ENCODE data around the gene FOXJ3.

FOXJ3 gene

DNA sequence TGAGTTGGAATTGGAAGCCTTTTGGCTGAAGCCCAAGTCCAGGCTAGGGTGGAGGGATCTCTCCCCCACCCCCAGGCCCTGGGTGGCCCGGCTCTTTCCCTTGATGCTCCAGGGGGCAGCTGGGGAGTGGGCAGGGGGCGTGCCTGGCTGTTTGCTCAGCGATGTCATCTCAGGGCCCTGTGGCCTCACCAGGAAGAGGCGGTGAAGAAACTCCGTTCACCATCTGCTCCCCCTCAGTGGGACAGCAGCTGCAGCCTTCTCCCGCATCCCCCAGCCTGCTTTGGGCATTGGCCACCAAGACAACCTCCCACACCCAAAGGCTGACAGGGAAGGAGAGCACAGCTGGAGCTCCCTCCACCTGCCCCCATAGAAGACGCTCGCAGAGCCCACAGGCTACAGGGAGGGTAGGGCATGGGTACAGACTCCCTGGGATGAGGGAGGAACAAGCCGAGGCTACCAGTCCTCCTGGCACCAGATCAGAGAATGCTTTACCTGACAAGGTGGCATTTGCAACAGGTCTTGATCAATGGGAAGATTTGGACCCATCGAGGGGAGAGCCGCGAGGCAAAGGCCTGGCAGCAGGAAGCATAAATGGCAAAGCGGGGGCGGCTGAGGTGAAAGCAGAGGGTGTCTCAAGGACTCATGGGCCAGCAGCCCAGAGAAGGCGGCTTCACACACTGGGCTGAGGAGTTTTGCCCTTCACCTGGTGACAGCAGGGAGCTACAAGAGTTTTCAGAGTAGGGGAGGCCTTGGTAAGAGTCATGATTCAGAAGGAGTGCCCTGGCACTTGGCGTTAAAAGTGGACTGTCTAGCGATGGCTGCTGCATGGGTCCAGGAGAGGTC is 164.0 kb downstream of the FOXJ3 start:
- Histone ChIP-seq H3K4me1 (ENCODE audit: insufficient read depth, low read length) (no peaks in the 10 kb centered on the region), H3K27me3 (ENCODE audit: insufficient read depth, low read length) (no peaks in the 10 kb centered on the region), H3K36me3 (ENCODE audit: insufficient read depth, low read length) (peaks cover 4% of the 10 kb centered on the region), H3K4me3 (ENCODE audit: low read length) (no peak overlapping the region), H3K9me3 (ENCODE audit: low read length) (no peaks in the 10 kb centered on the region), H2AFZ (ENCODE audit: low read depth, low read length) (no peak overlapping the region)

GRCh38 chr1:42168763-42169162 is 166.3 kb downstream of the FOXJ3 start:
- H3K36me3 ChIP-seq (ENCODE audit: insufficient read depth, low read length): no peaks in the 10 kb centered on the region
- H3K4me3 ChIP-seq (ENCODE audit: low read length): no peak overlapping the region
- no peak overlapping the region for H2AFZ ChIP-seq (ENCODE audit: low read depth, low read length)
- H3K27me3 ChIP-seq (ENCODE audit: insufficient read depth, low read length): no peaks in the 10 kb centered on the region
- H3K9me3 ChIP-seq (ENCODE audit: low read length): no peaks in the 10 kb centered on the region
- no peaks in the 10 kb centered on the region for H3K4me1 ChIP-seq (ENCODE audit: insufficient read depth, low read length)

- no peak overlapping the region for H3K4me3 ChIP-seq (ENCODE audit: low read length)
- no peak overlapping the region for H2AFZ ChIP-seq (ENCODE audit: low read depth, low read length)
- H3K9me3 ChIP-seq (ENCODE audit: low read length): no peaks in the 10 kb centered on the region
- H3K27me3 ChIP-seq (ENCODE audit: insufficient read depth, low read length): no peaks in the 10 kb centered on the region
- no peaks in the 10 kb centered on the region for H3K36me3 ChIP-seq (ENCODE audit: insufficient read depth, low read length)
- H3K4me1 ChIP-seq (ENCODE audit: insufficient read depth, low read length): no peaks in the 10 kb centered on the region
These were observed 166.7 kb downstream of the FOXJ3 start for GRCh38 chr1:42168391-42168670.

- Histone ChIP-seq H3K4me3 (ENCODE audit: low read length) (no peak overlapping the region), H3K36me3 (ENCODE audit: insufficient read depth, low read length) (no peaks in the 10 kb centered on the region), H2AFZ (ENCODE audit: low read depth, low read length) (no peak overlapping the region), H3K9me3 (ENCODE audit: low read length) (no peaks in the 10 kb centered on the region), H3K4me1 (ENCODE audit: insufficient read depth, low read length) (no peaks in the 10 kb centered on the region), H3K27me3 (ENCODE audit: insufficient read depth, low read length) (no peaks in the 10 kb centered on the region)
These were observed 167.2 kb downstream of the FOXJ3 start for GRCh38 chr1:42167611-42168390.

GRCh38 chr1:42165511-42166210 is 169.4 kb downstream of the FOXJ3 start:
- Histone ChIP-seq H3K9me3 (ENCODE audit: low read length) (peaks cover 4% of the 10 kb centered on the region), H3K4me3 (ENCODE audit: low read length) (no peak overlapping the region)

DNA sequence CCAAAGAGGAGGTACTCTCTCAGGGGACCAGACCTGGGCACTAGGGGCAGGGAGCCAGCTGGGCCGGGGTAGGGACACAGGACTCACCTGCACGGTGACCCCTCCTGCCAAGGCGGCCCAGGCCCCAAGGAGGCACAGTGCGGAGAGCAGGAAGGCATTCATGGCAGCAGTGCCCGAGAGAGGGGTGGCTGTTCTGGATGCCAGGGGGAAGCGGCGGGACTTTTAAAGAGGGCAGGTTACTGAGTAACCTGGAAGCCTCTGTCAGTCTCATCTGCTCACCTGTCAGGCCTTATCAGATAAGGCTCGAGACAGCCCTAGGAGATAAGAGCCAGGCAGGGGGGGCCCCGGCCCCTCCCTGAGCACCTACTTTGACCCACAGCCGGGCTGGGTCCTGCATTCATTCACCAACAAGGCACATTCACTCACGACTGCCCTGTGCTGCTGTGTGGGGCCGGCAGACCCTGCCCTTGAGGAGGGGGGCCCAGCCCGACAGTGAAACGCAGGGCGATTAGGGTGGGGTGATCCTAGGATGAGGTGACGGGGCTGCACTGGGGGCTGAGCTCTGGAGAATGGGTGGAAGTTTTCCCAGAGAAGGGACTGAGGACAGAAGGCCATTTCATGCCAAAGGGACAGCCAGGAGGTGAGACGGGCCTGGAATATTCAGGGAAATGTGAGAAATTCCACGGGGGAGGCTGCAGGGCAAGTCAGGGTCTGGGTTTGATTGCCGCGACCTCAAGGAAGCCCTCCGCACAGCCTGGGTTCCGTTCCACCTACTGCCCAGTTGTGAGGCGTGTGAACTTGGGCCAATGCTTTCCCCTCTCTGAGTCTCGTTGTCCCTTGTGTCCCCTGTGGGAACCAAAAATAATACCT is 170.2 kb downstream of the FOXJ3 start, which contains the start of gene GUCA2A:
Gene GUCA2A (minus strand): TSS at position 195 of the 870 bp plus-strand sequence. CDS start 33 bp downstream, at position 162.
- Histone ChIP-seq H3K9me3 (ENCODE audit: low read length) (peaks cover 4% of the 10 kb centered on the region), H3K4me1 (ENCODE audit: insufficient read depth, low read length) (no peaks in the 10 kb centered on the region), H3K4me3 (ENCODE audit: low read length) (no peak within 1 kb of the TSS), H3K36me3 (ENCODE audit: insufficient read depth, low read length) (no peaks in the 10 kb centered on the region), H2AFZ (ENCODE audit: low read depth, low read length) (no peak within 1 kb of the TSS), H3K27me3 (ENCODE audit: insufficient read depth, low read length) (no peaks in the 10 kb centered on the region)

More at GRCh38 chr1:42165511-42166210, 169.4 kb downstream of the FOXJ3 start:
- Histone ChIP-seq H3K36me3 (ENCODE audit: insufficient read depth, low read length) (no peaks in the 10 kb centered on the region), H3K27me3 (ENCODE audit: insufficient read depth, low read length) (no peaks in the 10 kb centered on the region), H3K4me1 (ENCODE audit: insufficient read depth, low read length) (no peaks in the 10 kb centered on the region), H2AFZ (ENCODE audit: low read depth, low read length) (no peak overlapping the region)

DNA sequence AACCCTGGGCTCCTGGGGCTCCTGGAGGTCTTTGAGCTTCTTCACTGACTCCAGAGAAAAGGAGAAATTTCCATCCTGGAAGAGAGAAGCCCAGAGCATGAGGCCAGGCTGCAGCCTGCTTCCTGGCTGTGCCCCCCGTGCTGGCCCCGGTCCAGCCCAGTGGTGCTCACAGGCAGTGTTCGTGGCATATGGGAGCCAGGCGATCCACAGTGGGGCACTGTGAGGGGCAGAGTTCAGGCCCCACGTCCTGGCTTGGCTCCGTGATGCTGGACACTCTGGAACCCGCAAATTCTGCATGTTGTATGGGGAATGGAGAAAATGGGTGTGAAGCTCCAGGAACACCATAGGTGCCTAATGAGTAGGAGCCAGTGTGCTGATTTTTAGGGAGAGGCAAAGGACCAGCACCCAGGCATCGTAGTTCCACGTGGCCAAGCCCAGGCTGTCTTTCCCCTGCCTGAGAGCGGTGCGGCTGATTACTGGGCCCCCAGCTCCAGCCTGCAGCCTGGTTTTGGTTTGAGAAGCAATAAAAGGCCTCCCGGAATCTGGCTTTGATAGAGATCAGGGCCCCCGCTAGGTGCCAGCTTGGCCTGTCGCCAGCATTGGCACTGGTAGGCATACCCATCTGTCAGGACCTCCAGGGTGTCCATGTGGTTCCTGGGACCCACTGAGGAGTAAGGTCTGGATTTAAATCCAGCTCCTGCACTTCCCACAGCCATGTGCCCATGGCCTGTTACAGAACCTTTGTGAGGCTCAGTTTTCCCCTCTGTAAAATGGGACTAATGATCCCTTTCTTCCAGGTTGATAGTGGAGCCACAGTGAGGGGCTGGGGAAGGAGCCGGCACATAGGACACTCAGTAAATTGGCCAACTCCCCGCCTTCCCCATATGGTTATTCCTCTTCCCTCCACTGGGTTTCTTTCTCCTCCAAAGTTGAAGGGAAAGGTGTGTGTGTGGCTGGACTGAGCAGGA is 171.2 kb downstream of the FOXJ3 start:
- Histone ChIP-seq H2AFZ (ENCODE audit: low read depth, low read length) (no peak overlapping the region), H3K4me3 (ENCODE audit: low read length) (no peak overlapping the region), H3K4me1 (ENCODE audit: insufficient read depth, low read length) (no peaks in the 10 kb centered on the region), H3K27me3 (ENCODE audit: insufficient read depth, low read length) (no peaks in the 10 kb centered on the region), H3K9me3 (ENCODE audit: low read length) (peaks cover 4% of the 10 kb centered on the region), H3K36me3 (ENCODE audit: insufficient read depth, low read length) (no peaks in the 10 kb centered on the region)

DNA sequence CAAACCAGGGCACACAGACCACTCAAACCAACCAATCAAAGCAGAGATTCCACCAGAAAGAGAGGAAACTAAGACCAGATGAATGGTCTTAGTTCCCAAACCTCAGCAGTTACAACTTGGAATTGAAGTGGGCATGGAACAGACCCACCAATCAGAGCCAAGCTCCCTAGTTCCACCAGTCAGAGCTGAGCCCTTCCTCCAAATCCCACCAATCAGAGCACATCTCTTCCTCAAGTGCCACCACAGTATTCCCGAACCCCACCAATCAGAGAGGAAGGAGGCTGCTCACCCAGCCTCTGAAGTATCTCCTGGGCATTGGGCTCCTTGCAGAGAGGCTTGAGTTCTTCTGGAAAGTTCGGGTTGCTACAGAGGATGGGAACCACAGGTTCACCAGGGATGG is 171.9 kb downstream of the FOXJ3 start:
- no peak overlapping the region for H3K4me3 ChIP-seq (ENCODE audit: low read length)
- no peaks in the 10 kb centered on the region for H3K36me3 ChIP-seq (ENCODE audit: insufficient read depth, low read length)
- no peaks in the 10 kb centered on the region for H3K27me3 ChIP-seq (ENCODE audit: insufficient read depth, low read length)
- peaks cover 4% of the 10 kb centered on the region for H3K9me3 ChIP-seq (ENCODE audit: low read length)
- H3K4me1 ChIP-seq (ENCODE audit: insufficient read depth, low read length): no peaks in the 10 kb centered on the region
- H2AFZ ChIP-seq (ENCODE audit: low read depth, low read length): no peak overlapping the region

GRCh38 chr1:42162181-42162580 is 172.9 kb downstream of the FOXJ3 start:
- no peaks in the 10 kb centered on the region for H3K4me1 ChIP-seq (ENCODE audit: insufficient read depth, low read length)
- H2AFZ ChIP-seq (ENCODE audit: low read depth, low read length): no peak overlapping the region
- H3K27me3 ChIP-seq (ENCODE audit: insufficient read depth, low read length): no peaks in the 10 kb centered on the region
- no peaks in the 10 kb centered on the region for H3K36me3 ChIP-seq (ENCODE audit: insufficient read depth, low read length)
- peaks cover 4% of the 10 kb centered on the region for H3K9me3 ChIP-seq (ENCODE audit: low read length)
- no peak overlapping the region for H3K4me3 ChIP-seq (ENCODE audit: low read length)

DNA sequence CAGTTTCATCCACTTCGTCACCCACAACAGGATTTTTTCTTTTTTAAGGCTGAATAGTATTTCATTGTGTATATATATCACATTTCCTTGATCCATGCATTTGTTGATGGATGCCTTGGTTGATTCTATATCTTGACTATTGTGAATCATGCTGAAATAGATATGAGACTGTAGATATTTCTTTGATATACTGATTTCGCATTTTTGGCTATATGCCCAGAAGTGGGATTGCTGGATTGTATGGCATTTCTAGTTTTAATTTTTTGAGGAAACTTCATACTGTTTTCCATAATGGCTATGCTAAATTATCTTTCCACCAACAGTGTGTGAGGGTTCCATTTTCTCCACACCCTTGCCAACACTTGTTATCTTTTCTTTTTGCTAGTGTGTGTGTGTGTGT is 176.8 kb downstream of the FOXJ3 start:
- Histone ChIP-seq H3K36me3 (ENCODE audit: insufficient read depth, low read length) (no peaks in the 10 kb centered on the region), H2AFZ (ENCODE audit: low read depth, low read length) (no peak overlapping the region), H3K4me3 (ENCODE audit: low read length) (no peak overlapping the region), H3K4me1 (ENCODE audit: insufficient read depth, low read length) (no peaks in the 10 kb centered on the region), H3K9me3 (ENCODE audit: low read length) (peaks cover 6% of the 10 kb centered on the region), H3K27me3 (ENCODE audit: insufficient read depth, low read length) (no peaks in the 10 kb centered on the region)

DNA sequence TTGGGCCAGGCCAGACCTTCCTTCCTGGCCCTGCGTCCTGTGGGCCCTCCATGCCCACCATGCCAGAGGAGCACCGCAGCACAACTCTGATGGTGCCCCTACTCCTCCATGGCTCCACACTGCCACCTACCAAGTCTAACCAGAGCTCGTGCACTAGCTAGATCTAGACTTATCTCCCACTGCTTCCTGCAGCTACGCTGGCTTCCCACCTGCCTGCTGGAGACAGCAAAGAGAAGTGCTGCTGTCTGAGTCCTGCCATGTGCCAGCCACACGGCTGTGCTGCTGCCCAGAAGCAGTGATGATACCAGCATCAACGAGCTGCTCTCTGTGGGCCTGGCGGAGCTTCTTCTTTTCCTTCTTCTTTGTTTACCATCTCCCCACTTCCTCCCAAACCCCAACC is 177.4 kb downstream of the FOXJ3 start:
- Histone ChIP-seq H3K36me3 (ENCODE audit: insufficient read depth, low read length) (no peaks in the 10 kb centered on the region), H3K4me1 (ENCODE audit: insufficient read depth, low read length) (no peaks in the 10 kb centered on the region), H3K9me3 (ENCODE audit: low read length) (peaks cover 6% of the 10 kb centered on the region), H3K4me3 (ENCODE audit: low read length) (no peak overlapping the region), H2AFZ (ENCODE audit: low read depth, low read length) (no peak overlapping the region), H3K27me3 (ENCODE audit: insufficient read depth, low read length) (peaks cover 2% of the 10 kb centered on the region)

DNA sequence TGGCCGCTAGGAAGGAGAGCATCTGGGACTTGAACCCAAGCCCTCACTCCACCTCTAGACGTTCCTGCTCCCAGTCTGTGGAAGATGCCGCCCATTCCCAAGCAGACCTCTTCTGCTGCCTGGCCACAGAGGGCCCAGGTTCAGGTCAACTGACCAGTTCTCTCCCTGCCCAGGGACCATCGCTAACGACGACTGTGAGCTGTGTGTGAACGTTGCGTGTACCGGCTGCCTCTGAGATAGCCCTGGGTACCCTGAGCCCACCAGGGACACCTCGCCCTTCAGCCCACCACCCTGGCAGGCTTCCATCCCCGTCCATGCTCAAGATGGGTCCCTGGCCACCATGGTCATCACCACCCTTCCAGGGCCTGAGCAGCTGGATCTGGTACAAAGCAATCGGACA is 179.7 kb downstream of the FOXJ3 start:
- Histone ChIP-seq H3K4me3 (ENCODE audit: low read length) (no peak overlapping the region), H2AFZ (ENCODE audit: low read depth, low read length) (no peak overlapping the region), H3K9me3 (ENCODE audit: low read length) (peaks cover 2% of the 10 kb centered on the region), H3K4me1 (ENCODE audit: insufficient read depth, low read length) (no peaks in the 10 kb centered on the region), H3K27me3 (ENCODE audit: insufficient read depth, low read length) (peaks cover 2% of the 10 kb centered on the region), H3K36me3 (ENCODE audit: insufficient read depth, low read length) (no peaks in the 10 kb centered on the region)
